NT2/D1 (cell line): Measurements from ENCODE around the gene PHLDA2.
A peak's percentile ranks its signal among the peaks of the same experiment; 100 is the strongest.

Source experiments
- DNase-seq: peaks from one replicate; pipeline ENCODE4 v3.0.0-alpha.2; 2011; ENCODE audit warnings: low read depth, low spot score
- H3K27me3 ChIP-seq: 2 replicates; pipeline ENCODE4 v1.6.0; 2011; ENCODE audit warnings: mild to moderate bottlenecking; ENCODE audit not compliant: insufficient read length, insufficient read depth
- H3K36me3 ChIP-seq: 2 replicates; pipeline ENCODE4 v1.6.1; 2011; ENCODE audit warnings: mild to moderate bottlenecking, low read length, mixed read lengths; ENCODE audit not compliant: insufficient read depth, insufficient read length
- H3K4me1 ChIP-seq: 2 replicates; pipeline ENCODE4 v1.5.1; 2011; ENCODE audit not compliant: insufficient read depth, insufficient read length
- H3K4me3 ChIP-seq: 2 replicates; pipeline ENCODE4 v1.5.1; 2011; ENCODE audit warnings: low read depth; ENCODE audit not compliant: insufficient read length
- H3K9ac ChIP-seq: 2 replicates; pipeline ENCODE4 v1.6.0; 2011; ENCODE audit warnings: low read depth; ENCODE audit not compliant: insufficient read length
- H3K9me3 ChIP-seq: 2 replicates; pipeline ENCODE4 v1.5.1; 2011; ENCODE audit warnings: mild to moderate bottlenecking, low read length; ENCODE audit not compliant: insufficient read depth
- SUZ12 ChIP-seq: IDR thresholded peaks from 2 replicates; pipeline ENCODE4 v1.6.1; 2011; ENCODE audit not compliant: insufficient read length, insufficient read depth; ENCODE audit errors: extremely low read depth
- YY1 ChIP-seq: IDR thresholded peaks from 2 replicates; pipeline ENCODE4 v1.6.1; 2011; ENCODE audit not compliant: insufficient read length, insufficient read depth
- ZNF274 ChIP-seq: IDR thresholded peaks from 2 replicates; pipeline ENCODE4 v1.6.1; 2011; ENCODE audit warnings: mild to moderate bottlenecking, low read depth, low read length

The PHLDA2 gene

GRCh38 chr11:2914455-2915195 is 14.6 kb downstream of the PHLDA2 start:
- TF ChIP-seq SUZ12, result no peak
- H3K4me1 ChIP-seq, result peaks cover 27% of the 10 kb centered on the region
- no peak for DNase-seq

DNA sequence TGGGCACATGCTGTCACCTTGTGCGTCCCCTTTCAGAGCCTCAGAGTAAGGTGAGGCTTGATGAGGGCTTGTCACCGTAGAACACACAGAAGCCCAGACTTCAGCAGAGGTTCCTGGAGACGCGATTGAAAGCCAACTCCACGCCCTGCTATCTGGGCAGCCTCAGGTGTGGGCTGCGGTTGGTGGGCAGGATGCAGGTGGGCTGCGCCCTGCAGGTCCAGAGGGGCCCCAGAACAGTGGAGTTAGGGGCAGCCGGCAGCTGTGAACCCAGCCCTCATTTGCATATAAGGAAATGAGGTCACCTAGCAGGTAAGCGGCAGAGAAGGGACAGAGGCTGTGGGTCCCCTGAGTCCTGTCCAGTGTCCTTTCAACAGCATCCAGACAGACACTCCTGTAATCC is 15.4 kb downstream of the PHLDA2 start:
- no peak for DNase-seq
- no peaks in the 10 kb centered on the region for H3K36me3 ChIP-seq
- peak overlapping the region; percentile 66 for H3K9ac ChIP-seq
- H3K27me3 ChIP-seq, result no peaks in the 10 kb centered on the region
- H3K9me3 ChIP-seq, result no peaks in the 10 kb centered on the region
- TF ChIP-seq SUZ12, result no peak
- TF ChIP-seq YY1, result no peak
- no peak for TF ChIP-seq ZNF274
- no peak overlapping the region for H3K4me3 ChIP-seq
- H3K4me1 ChIP-seq, result peaks cover 27% of the 10 kb centered on the region

More at GRCh38 chr11:2914455-2915195, 14.6 kb downstream of the PHLDA2 start:
- Histone ChIP-seq H3K9me3 (no peaks in the 10 kb centered on the region), H3K36me3 (no peaks in the 10 kb centered on the region), H3K4me3 (no peak overlapping the region), H3K9ac (peak overlapping the region; percentile 18), H3K27me3 (no peaks in the 10 kb centered on the region)

GRCh38 chr11:2913019-2913431 is 16.2 kb downstream of the PHLDA2 start:
- no peaks in the 10 kb centered on the region for H3K27me3 ChIP-seq
- DNase-seq, result no peak
- TF ChIP-seq ZNF274 (no peak), YY1 (no peak), SUZ12 (no peak)

DNA sequence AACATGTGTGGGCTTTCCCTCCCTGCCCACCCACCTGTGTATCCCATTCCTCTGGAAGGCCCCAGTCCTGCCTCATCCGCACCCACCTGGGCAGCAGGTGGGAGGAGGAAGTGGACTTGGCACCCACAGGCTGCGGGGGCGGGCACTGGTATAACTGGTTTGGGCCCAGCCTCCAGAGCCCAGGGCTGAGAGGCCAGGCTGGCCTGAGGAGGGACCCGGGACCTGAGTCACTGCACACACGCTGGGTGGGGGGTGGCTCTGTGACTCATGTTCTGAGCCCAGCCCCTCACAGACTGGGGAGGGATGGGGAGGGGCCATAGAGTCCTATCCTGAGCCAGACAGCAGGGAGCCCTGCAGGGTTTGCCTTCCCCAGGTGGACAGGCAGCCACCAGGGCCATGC is 16.7 kb downstream of the PHLDA2 start:
- Histone ChIP-seq H3K9ac (peak overlapping the region; percentile 66), H3K36me3 (no peaks in the 10 kb centered on the region), H3K27me3 (no peaks in the 10 kb centered on the region), H3K9me3 (0 out of 2 replicates have a peak, but pooled peaks cover 1% of the 10 kb centered on the region), H3K4me3 (no peak overlapping the region), H3K4me1 (peaks cover 27% of the 10 kb centered on the region)
- TF ChIP-seq SUZ12 (no peak), YY1 (no peak), ZNF274 (no peak)
- DNase-seq, result no peak

More at GRCh38 chr11:2913019-2913431, 16.2 kb downstream of the PHLDA2 start:
- Histone ChIP-seq H3K9me3 (no peaks in the 10 kb centered on the region), H3K4me3 (no peak overlapping the region), H3K9ac (peak overlapping the region; percentile 66), H3K4me1 (peaks cover 27% of the 10 kb centered on the region), H3K36me3 (no peaks in the 10 kb centered on the region)

DNA sequence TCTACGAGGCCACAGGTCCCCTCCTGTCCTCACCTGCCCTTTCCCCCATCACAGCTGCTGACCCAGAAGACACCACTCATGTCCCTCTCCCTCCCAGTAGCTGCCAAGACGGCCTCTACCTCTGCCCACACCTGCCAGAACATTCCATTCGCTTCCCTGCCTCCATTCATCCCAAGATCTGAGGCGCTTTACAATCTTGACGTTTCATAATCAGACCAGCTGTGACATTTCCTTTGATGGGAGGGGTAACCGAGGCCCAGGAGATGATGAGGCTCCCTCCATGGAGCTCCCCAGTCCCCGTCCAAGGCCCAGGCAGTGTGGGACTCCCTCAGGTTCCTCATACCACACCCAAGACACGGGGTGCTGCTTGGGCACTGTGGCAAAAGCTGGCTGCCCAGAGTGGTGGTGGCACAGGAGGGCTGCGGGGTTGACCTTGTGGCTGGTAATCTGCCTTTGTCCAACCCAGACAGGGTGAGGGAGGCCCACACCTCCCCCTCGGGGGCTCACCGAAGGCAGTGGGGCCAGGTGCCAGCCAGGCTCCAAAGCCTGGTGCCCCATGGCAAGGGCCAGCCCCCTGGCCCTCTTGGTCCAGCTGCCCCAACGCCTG is 17.3 kb downstream of the PHLDA2 start:
- Histone ChIP-seq H3K36me3 (no peaks in the 10 kb centered on the region), H3K4me3 (no peak overlapping the region), H3K9ac (peak overlapping the region; percentile 57), H3K4me1 (peaks cover 27% of the 10 kb centered on the region), H3K27me3 (no peaks in the 10 kb centered on the region), H3K9me3 (0 out of 2 replicates have a peak, but pooled peaks cover 6% of the 10 kb centered on the region)
- no peak for DNase-seq
- TF ChIP-seq YY1, result no peak
- TF ChIP-seq ZNF274, result no peak
- no peak for TF ChIP-seq SUZ12

- TF ChIP-seq YY1, result no peak
- no peak for TF ChIP-seq SUZ12
- no peak for TF ChIP-seq ZNF274
- H3K4me3 ChIP-seq, result no peak overlapping the region
- H3K36me3 ChIP-seq, result no peaks in the 10 kb centered on the region
- H3K4me1 ChIP-seq, result peaks cover 27% of the 10 kb centered on the region
- H3K27me3 ChIP-seq, result no peaks in the 10 kb centered on the region
- DNase-seq, result no peak
- H3K9ac ChIP-seq, result no peak overlapping the region
- H3K9me3 ChIP-seq, result 0 out of 2 replicates have a peak, but pooled peaks cover 6% of the 10 kb centered on the region
These were observed 18.0 kb downstream of the PHLDA2 start for GRCh38 chr11:2911088-2911784.

DNA sequence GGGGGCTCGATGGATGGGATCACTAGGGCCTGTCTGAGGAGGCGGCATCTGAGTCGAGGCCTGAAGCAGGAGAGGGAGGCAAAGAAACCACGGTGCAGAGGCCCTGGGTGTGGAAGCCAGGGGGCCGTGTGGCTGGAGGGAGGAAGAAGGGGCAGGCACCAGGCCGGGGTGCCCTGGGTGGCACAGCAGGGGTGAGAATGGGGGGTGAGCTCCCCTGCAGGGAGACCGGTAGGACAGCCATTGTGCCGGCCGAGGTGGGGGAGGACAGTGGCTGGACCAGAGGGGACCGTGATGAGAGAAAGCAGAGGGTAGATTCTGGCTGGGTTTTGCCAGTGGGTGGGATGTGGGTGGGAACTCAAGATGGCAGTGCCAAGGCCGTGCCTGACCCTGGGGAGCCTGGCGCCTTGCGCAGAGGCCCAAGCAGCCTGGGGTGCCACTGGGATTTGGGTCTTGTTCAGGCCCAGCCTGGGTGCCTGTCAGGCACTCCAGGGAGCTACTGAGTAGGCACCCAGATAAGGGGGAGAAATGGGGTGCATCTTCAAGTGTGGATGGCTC is 18.7 kb downstream of the PHLDA2 start:
- H3K36me3 ChIP-seq, result no peaks in the 10 kb centered on the region
- no peak for DNase-seq
- no peak overlapping the region for H3K4me3 ChIP-seq
- H3K4me1 ChIP-seq, result peaks cover 27% of the 10 kb centered on the region
- H3K9ac ChIP-seq, result no peak overlapping the region
- TF ChIP-seq SUZ12, result no peak
- TF ChIP-seq ZNF274, result no peak
- H3K27me3 ChIP-seq, result no peaks in the 10 kb centered on the region
- H3K9me3 ChIP-seq, result 0 out of 2 replicates have a peak, but pooled peaks cover 6% of the 10 kb centered on the region
